Neuronal stem cell (in vitro differentiated cells): ENCODE measurements around the gene TBC1D22A.

ENCODE experiments used
- DNase-seq: peaks from one replicate; pipeline ENCODE4 v3.0.0-alpha.2; 2013; ENCODE audit warnings: low spot score
- H2AFZ ChIP-seq: one replicate; pipeline ENCODE4 v1.6.1; 2013; ENCODE audit warnings: mild to moderate bottlenecking, low read length, inconsistent platforms
- H2AK5ac ChIP-seq: 2 replicates; pipeline ENCODE4 v1.6.1; 2013; ENCODE audit warnings: low read depth, mild to moderate bottlenecking, inconsistent platforms, low read length, moderate library complexity, mixed read lengths
- H2BK120ac ChIP-seq: 2 replicates; pipeline ENCODE4 v1.6.1; 2013; ENCODE audit warnings: low read depth, mild to moderate bottlenecking, inconsistent platforms, low read length, moderate library complexity, mixed read lengths
- H2BK12ac ChIP-seq: one replicate; pipeline ENCODE4 v1.6.1; 2013; ENCODE audit warnings: low read length, inconsistent platforms
- H2BK15ac ChIP-seq: 2 replicates; pipeline ENCODE4 v1.6.1; 2013; ENCODE audit warnings: mild to moderate bottlenecking, low read length, inconsistent platforms, mixed read lengths
- H2BK5ac ChIP-seq: one replicate; pipeline ENCODE4 v1.6.1; 2013; ENCODE audit warnings: inconsistent platforms, mild to moderate bottlenecking, low read length, moderate library complexity
- H3K14ac ChIP-seq: one replicate; pipeline ENCODE4 v1.6.1; 2013; ENCODE audit warnings: low read length, inconsistent platforms
- H3K18ac ChIP-seq: 2 replicates; pipeline ENCODE4 v1.6.1; 2013; ENCODE audit warnings: low read length, inconsistent platforms
- H3K23ac ChIP-seq: 2 replicates; pipeline ENCODE4 v1.6.1; 2013; ENCODE audit warnings: low read depth, mild to moderate bottlenecking, mixed read lengths, low read length, inconsistent platforms; ENCODE audit not compliant: poor library complexity
- H3K27ac ChIP-seq: replicated peaks from 3 replicates; pipeline ENCODE4 v1.5.1; 2013; ENCODE audit warnings: low read length, inconsistent platforms
- H3K27me3 ChIP-seq, 3 experiments: 2 replicates each; pipeline ENCODE4 v1.6.1; 2013; ENCODE audit warnings: low read length in 3 of 3, mild to moderate bottlenecking in 2 of 3, inconsistent platforms in 1 of 3, low read depth in 1 of 3, mixed read lengths in 1 of 3, moderate library complexity in 1 of 3; ENCODE audit not compliant: control insufficient read depth in 3 of 3, insufficient read depth in 3 of 3
- H3K36me3 ChIP-seq, 2 donors: replicated peaks in 1 of 2; 2 replicates each; pipeline ENCODE4 v1.6.1; 2013; ENCODE audit warnings: low read length in 2 of 2; ENCODE audit not compliant: control insufficient read depth in 2 of 2, insufficient read depth in 2 of 2
- H3K4ac ChIP-seq: 2 replicates; pipeline ENCODE4 v1.6.1; 2013; ENCODE audit warnings: inconsistent platforms, mild to moderate bottlenecking, low read length, moderate library complexity
- H3K4me1 ChIP-seq, 2 donors: 1 replicate in 1 of 2; 2 replicates in 1 of 2; pipeline ENCODE4 v1.6.1; 2013; ENCODE audit warnings: low read length in 2 of 2, low read depth in 1 of 2; ENCODE audit not compliant: control insufficient read depth in 2 of 2, insufficient read depth in 1 of 2
- H3K4me2 ChIP-seq: one replicate; pipeline ENCODE4 v1.6.1; 2013; ENCODE audit warnings: mild to moderate bottlenecking, low read length, inconsistent platforms; ENCODE audit not compliant: insufficient read depth, poor library complexity, severe bottlenecking
- H3K4me3 ChIP-seq, 2 donors: 2 replicates each; pipeline ENCODE4 v1.5.1; 2013; ENCODE audit warnings: low read length in 2 of 2, mild to moderate bottlenecking in 2 of 2, inconsistent platforms in 1 of 2, moderate library complexity in 1 of 2
- H3K79me1 ChIP-seq: one replicate; pipeline ENCODE4 v1.6.1; 2013; ENCODE audit warnings: low read depth, mild to moderate bottlenecking, inconsistent platforms, low read length, moderate library complexity
- H3K9ac ChIP-seq: one replicate; pipeline ENCODE4 v1.6.1; 2013; ENCODE audit warnings: mild to moderate bottlenecking, low read depth, low read length, inconsistent platforms; ENCODE audit not compliant: poor library complexity
- H3K9me3 ChIP-seq, 2 donors: replicated peaks in 1 of 2; 2 replicates each; pipeline versions ENCODE3 to v1.6.1; 2013; ENCODE audit warnings: low read length in 2 of 2, mild to moderate bottlenecking in 2 of 2, inconsistent platforms in 1 of 2, low read depth in 1 of 2, mixed read lengths in 1 of 2, moderate library complexity in 1 of 2; ENCODE audit not compliant: control insufficient read depth in 2 of 2, insufficient read depth in 1 of 2
- H4K8ac ChIP-seq: one replicate; pipeline ENCODE4 v1.6.1; 2013; ENCODE audit warnings: low read depth, mild to moderate bottlenecking, inconsistent platforms, low read length, moderate library complexity
- H4K91ac ChIP-seq: one replicate; pipeline ENCODE4 v1.6.1; 2013; ENCODE audit warnings: low read length, low read depth, mild to moderate bottlenecking, inconsistent platforms; ENCODE audit not compliant: poor library complexity
- WGBS, 2 donors: extraction: QIAGEN DNeasy Blood & Tissue Kit; methylation state at CpG; one replicate each; pipeline ENCODE4 v1.1.7; 2013; ENCODE audit warnings: missing lambda C conversion rate in 2 of 2, mixed read lengths in 1 of 2; ENCODE audit not compliant: insufficient read length in 2 of 2, insufficient replicate concordance in 1 of 2; ENCODE audit errors: extremely low coverage in 2 of 2; 5-methylcytosine and 5-hydroxymethylcytosine counted together

TBC1D22A gene

GRCh38 chr22:46734830-46735453, 27.5 kb upstream of the TBC1D22A start:
- DNase-seq: no peak
- Histone ChIP-seq H3K14ac (no peak overlapping the region), H2AFZ (no peak overlapping the region), H4K8ac (no peak overlapping the region), H3K27me3 (no peaks in the 10 kb centered on the region), H3K4ac (no peak overlapping the region), H3K4me1 (peaks cover 25 to 35% of the 10 kb centered on the region in 2 donors), H3K4me2 (no peak overlapping the region), H2AK5ac (no peak overlapping the region), H3K36me3 (peaks cover 9 to 46% of the 10 kb centered on the region in 2 donors), H3K18ac (no peak overlapping the region), H3K79me1 (peaks cover 18% of the 10 kb centered on the region), H2BK5ac (no peak overlapping the region), H2BK15ac (no peak overlapping the region), H2BK12ac (no peak overlapping the region), H3K27ac (no peak overlapping the region), H3K9me3 (no peaks in the 10 kb centered on the region), H3K23ac (peak overlapping the region; percentile 37), H4K91ac (no peak overlapping the region), H2BK120ac (no peak overlapping the region), H3K4me3 (no peak overlapping the region), H3K9ac (no peak overlapping the region)
- WGBS, 2 donors: no CpG with 5 or more reads among the region's 12 CpGs

GRCh38 chr22:46735747-46736608, 26.5 kb upstream of the TBC1D22A start:
- Histone ChIP-seq H3K27me3 (no peaks in the 10 kb centered on the region), H4K91ac (no peak overlapping the region), H2BK5ac (no peak overlapping the region), H3K4ac (no peak overlapping the region), H2BK15ac (no peak overlapping the region), H3K18ac (no peak overlapping the region), H2BK120ac (no peak overlapping the region), H2AFZ (no peak overlapping the region), H3K9me3 (no peaks in the 10 kb centered on the region), H2AK5ac (no peak overlapping the region), H3K4me1 (peaks cover 28 to 33% of the 10 kb centered on the region in 2 donors), H3K4me3 (peak overlapping the region in 1 of 2 donors; percentile 72), H2BK12ac (no peak overlapping the region), H3K27ac (no peak overlapping the region), H4K8ac (no peak overlapping the region), H3K23ac (peak overlapping the region; percentile 37), H3K14ac (no peak overlapping the region), H3K9ac (peak overlapping the region; percentile 0), H3K79me1 (peaks cover 17% of the 10 kb centered on the region), H3K4me2 (no peak overlapping the region), H3K36me3 (peaks cover 9 to 41% of the 10 kb centered on the region in 2 donors)
- no CpG with 5 or more reads among the region's 13 CpGs for WGBS, 2 donors
- DNase-seq: no peak

DNA sequence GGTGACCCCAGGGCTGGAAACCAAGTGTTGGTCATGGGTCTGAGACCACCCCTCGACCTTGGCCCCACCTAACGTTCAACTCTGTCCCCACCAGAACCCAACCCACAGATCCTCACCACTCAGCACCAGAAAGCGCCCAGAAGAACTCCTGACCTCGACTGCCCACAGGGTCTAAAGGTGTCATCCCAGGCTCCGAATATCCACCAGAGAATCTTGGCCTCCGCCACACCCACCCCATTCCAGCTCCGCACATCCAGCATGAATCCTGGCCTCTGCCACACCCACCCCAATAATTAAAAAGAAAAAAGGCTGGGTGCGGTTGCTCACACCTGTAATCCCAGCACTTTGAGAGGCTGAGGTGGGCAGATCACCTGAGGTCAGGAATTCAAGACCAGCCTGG, 25.7 kb upstream of the TBC1D22A start:
- no peak overlapping the region for H2BK12ac ChIP-seq
- peak overlapping the region in 1 of 2 donors; percentile 72 for H3K4me3 ChIP-seq
- no peak overlapping the region for H2BK120ac ChIP-seq
- H3K9me3 ChIP-seq: no peaks in the 10 kb centered on the region
- H2BK15ac ChIP-seq: no peak overlapping the region
- H4K91ac ChIP-seq: no peak overlapping the region
- no peak overlapping the region for H2BK5ac ChIP-seq
- no CpG with 5 or more reads among the region's 8 CpGs for WGBS, 2 donors
- H3K27ac ChIP-seq: no peak overlapping the region
- peaks cover 9 to 34% of the 10 kb centered on the region in 2 donors for H3K36me3 ChIP-seq
- peaks cover 28% of the 10 kb centered on the region in 2 donors for H3K4me1 ChIP-seq
- H4K8ac ChIP-seq: no peak overlapping the region
- peaks cover 12% of the 10 kb centered on the region for H3K79me1 ChIP-seq
- H2AK5ac ChIP-seq: no peak overlapping the region
- H3K27me3 ChIP-seq: no peaks in the 10 kb centered on the region
- no peak overlapping the region for H3K9ac ChIP-seq
- H3K23ac ChIP-seq: no peak overlapping the region
- H3K4me2 ChIP-seq: peak overlapping the region; percentile 39
- H3K4ac ChIP-seq: no peak overlapping the region
- no peak overlapping the region for H3K18ac ChIP-seq
- no peak overlapping the region for H3K14ac ChIP-seq
- H2AFZ ChIP-seq: no peak overlapping the region
- DNase-seq: no peak
